DOHH2 (cell line): Measurements from ENCODE around the gene HES6.

Source experiments
- CTCF ChIP-seq: fragments of 200-600 bp; sonication (generic); IDR thresholded peaks from one replicate; pipeline ENCODE4 v1.5.1; 2014; ENCODE audit warnings: antibody characterized with exemption, mild to moderate bottlenecking, low read depth, low read length; ENCODE audit not compliant: poor library complexity, severe bottlenecking
- EZH2phosphoT487 ChIP-seq: fragments of 200-600 bp; sonication (generic); IDR thresholded peaks from 2 replicates; pipeline ENCODE4 v1.6.1; 2017; ENCODE audit warnings: borderline replicate concordance, mild to moderate bottlenecking, antibody characterized with exemption, low read length, moderate library complexity, mixed read lengths

- TF ChIP-seq EZH2phosphoT487 = no peak
- no peak for TF ChIP-seq CTCF
Measured at GRCh38 chr2:238286095-238286494, 46.3 kb upstream of the HES6 start.
